K562 (cell line): ENCODE measurements around the gene PNPLA2.

Experiments used
- EP300 ChIP-seq: IDR thresholded peaks from 2 replicates; pipeline ENCODE4 v1.6.1; 2012; ENCODE audit warnings: low read length, improper control_type of control experiment
- EZH2 ChIP-seq: IDR thresholded peaks from 2 replicates; pipeline ENCODE4 v1.6.1; 2012; ENCODE audit warnings: low read depth, mild to moderate bottlenecking, inconsistent platforms, low read length, borderline replicate concordance
- JUND ChIP-seq, 2 experiments: IDR thresholded peaks; 2 replicates in 1 of 2; 3 replicates in 1 of 2; pipeline ENCODE4 v1.6.1; 2011; ENCODE audit warnings: borderline replicate concordance in 2 of 2, low read depth in 2 of 2, low read length in 2 of 2, improper control_type of control experiment in 1 of 2, missing biosample characterization in 1 of 2, missing genetic modification characterization in 1 of 2, missing genetic modification reagents in 1 of 2
- KLF1 ChIP-seq: fragments of 450-650 bp; IDR thresholded peaks from 2 replicates; pipeline ENCODE4 v1.6.1; 2016; ENCODE audit warnings: missing genetic modification characterization, missing compliant biosample characterization
- MCM5 ChIP-seq: fragments of 450-650 bp; IDR thresholded peaks from 2 replicates; pipeline ENCODE4 v1.6.1; 2016; ENCODE audit warnings: low read depth
- NBN ChIP-seq: fragments of 450-650 bp; IDR thresholded peaks from 2 replicates; pipeline ENCODE4 v1.6.1; 2016; ENCODE audit warnings: low read depth, mild to moderate bottlenecking
- SIN3B ChIP-seq: fragments of 450-650 bp; IDR thresholded peaks from 2 replicates; pipeline ENCODE4 v1.6.1; 2017; ENCODE audit warnings: low read depth, mild to moderate bottlenecking, moderate library complexity
- SMC3 ChIP-seq: conservative IDR thresholded peaks from 2 replicates; pipeline ENCODE4 v1.6.1; 2011; ENCODE audit warnings: low read depth, low read length, improper control_type of control experiment; ENCODE audit not compliant: insufficient read depth
- ZBTB2 ChIP-seq: fragments of 450-650 bp; IDR thresholded peaks from 2 replicates; pipeline ENCODE4 v1.6.1; 2016; ENCODE audit warnings: antibody characterized with exemption
- ZNF217 ChIP-seq: sonication (generic); formaldehyde crosslinking; IDR thresholded peaks from 2 replicates; pipeline ENCODE4 v1.8.0; 2022; ENCODE audit warnings: mild to moderate bottlenecking, missing genetic modification reagents
- ZNF24 ChIP-seq: fragments of 450-650 bp; IDR thresholded peaks from 2 replicates; pipeline ENCODE4 v1.6.1; 2016
- ZNF699 ChIP-seq: fragments of 250-450 bp; sonication (Bioruptor Pico); IDR thresholded peaks from 2 replicates; pipeline ENCODE4 v1.8.0; 2021; ENCODE audit warnings: mild to moderate bottlenecking, moderate library complexity; ENCODE audit not compliant: insufficient replicate concordance

DNA sequence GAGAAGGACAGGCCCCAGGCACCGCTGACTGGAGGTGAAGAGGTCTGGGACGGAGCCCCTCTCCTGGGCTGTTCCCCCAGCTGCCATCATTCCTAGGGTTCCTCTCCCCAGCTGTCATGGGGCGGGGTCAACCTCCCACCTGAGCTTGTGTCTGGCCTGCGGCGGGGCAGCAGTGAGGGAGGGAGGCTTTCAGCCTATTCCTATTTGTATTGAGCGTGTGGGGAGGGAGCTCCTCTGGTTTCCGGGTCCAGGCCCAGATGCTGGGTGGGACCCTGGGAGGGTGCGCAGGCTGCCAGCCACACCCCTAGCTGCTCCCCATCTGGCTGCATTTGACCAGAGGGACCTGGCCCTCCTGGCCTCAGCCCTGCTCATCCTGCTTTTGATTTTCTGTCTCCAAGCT is 37.7 kb downstream of the PNPLA2 start:
- TF ChIP-seq SMC3: no peak
- no peak for TF ChIP-seq NBN
- no peak for TF ChIP-seq SIN3B
- no peak for TF ChIP-seq EZH2
- TF ChIP-seq ZNF24: no peak
- no peak for TF ChIP-seq ZNF699 (CRISPR knock-in tag)
- no peak for TF ChIP-seq KLF1 (tag)
- no peak for TF ChIP-seq MCM5
- TF ChIP-seq ZBTB2: no peak
- no peak for TF ChIP-seq JUND (IDR thresholded peaks at IDR 0.05; ENCODE audit: borderline replicate concordance, low read depth, low read length)
- no peak for TF ChIP-seq JUND (tag; IDR thresholded peaks at IDR 0.05; ENCODE audit: borderline replicate concordance, low read depth, low read length)
- TF ChIP-seq ZNF217 (CRISPR knock-in tag): no peak
- no peak for TF ChIP-seq EP300
